ENCODE measurements around the gene PPM1L.
A peak's percentile ranks its signal among the peaks of the same experiment; 100 is the strongest.

PPM1L gene

DNA sequence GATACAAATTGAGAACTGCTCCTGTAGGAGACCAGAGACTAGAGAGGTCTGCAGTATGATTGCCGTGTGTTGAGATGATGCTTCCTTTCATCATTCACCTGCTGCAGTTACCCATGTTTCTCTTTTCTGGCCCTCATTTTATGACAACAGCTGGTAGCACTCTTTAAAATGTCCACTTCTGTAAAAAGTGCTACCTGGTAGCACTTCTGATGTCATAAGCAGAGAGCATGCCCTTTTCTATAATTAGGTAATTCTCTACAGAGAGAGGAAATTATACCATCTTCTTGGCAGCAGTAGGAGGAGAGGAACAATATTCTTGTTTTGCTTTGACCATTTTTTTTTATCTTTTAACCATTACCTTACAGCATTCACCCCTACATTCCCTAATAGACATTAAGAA is 123.8 kb downstream of the PPM1L start:
- H3K4me2 ChIP-seq (ENCODE audit: insufficient read depth, low read length): no peak overlapping the region
- TF ChIP-seq, protein P1, sequence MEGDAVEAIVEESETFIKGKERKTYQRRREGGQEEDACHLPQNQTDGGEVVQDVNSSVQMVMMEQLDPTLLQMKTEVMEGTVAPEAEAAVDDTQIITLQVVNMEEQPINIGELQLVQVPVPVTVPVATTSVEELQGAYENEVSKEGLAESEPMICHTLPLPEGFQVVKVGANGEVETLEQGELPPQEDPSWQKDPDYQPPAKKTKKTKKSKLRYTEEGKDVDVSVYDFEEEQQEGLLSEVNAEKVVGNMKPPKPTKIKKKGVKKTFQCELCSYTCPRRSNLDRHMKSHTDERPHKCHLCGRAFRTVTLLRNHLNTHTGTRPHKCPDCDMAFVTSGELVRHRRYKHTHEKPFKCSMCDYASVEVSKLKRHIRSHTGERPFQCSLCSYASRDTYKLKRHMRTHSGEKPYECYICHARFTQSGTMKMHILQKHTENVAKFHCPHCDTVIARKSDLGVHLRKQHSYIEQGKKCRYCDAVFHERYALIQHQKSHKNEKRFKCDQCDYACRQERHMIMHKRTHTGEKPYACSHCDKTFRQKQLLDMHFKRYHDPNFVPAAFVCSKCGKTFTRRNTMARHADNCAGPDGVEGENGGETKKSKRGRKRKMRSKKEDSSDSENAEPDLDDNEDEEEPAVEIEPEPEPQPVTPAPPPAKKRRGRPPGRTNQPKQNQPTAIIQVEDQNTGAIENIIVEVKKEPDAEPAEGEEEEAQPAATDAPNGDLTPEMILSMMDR (IDR thresholded peaks at IDR 0.05; ENCODE audit: borderline replicate concordance, extremely low read depth, low read length, poor library complexity, severe bottlenecking): no peak
- TF ChIP-seq EZH2 (IDR thresholded peaks at IDR 0.05; ENCODE audit: borderline replicate concordance, low read depth, low read length, severe bottlenecking): no peak
- no peak for ATAC-seq (ENCODE audit: insufficient read depth, low read depth)
- no peaks in the 10 kb centered on the region for H4K20me1 ChIP-seq (ENCODE audit: insufficient read depth, low read length)
- no peaks in the 10 kb centered on the region for H3K36me3 ChIP-seq (ENCODE audit: insufficient read depth, low read length)
- no peaks in the 10 kb centered on the region for H3K27me3 ChIP-seq (ENCODE audit: insufficient read depth, low read length, poor library complexity)
- H3K79me2 ChIP-seq (ENCODE audit: insufficient read depth, low read length): no peaks in the 10 kb centered on the region
- H2AFZ ChIP-seq (ENCODE audit: low read depth, low read length): no peak overlapping the region
- DNase-seq: no peak
- no peak overlapping the region for H3K9ac ChIP-seq (ENCODE audit: low read depth, low read length)
- no peaks in the 10 kb centered on the region for H3K9me3 ChIP-seq (ENCODE audit: insufficient read depth, low read length, severe bottlenecking)
- H3K4me3 ChIP-seq (ENCODE audit: low read depth in 1 of 2, low read length in 2 of 2): no peak overlapping the region
- no peak overlapping the region for H3K27ac ChIP-seq (ENCODE audit: low read length)
- peaks cover 2% of the 10 kb centered on the region for H3K4me1 ChIP-seq (ENCODE audit: insufficient read depth, low read length)

DNA sequence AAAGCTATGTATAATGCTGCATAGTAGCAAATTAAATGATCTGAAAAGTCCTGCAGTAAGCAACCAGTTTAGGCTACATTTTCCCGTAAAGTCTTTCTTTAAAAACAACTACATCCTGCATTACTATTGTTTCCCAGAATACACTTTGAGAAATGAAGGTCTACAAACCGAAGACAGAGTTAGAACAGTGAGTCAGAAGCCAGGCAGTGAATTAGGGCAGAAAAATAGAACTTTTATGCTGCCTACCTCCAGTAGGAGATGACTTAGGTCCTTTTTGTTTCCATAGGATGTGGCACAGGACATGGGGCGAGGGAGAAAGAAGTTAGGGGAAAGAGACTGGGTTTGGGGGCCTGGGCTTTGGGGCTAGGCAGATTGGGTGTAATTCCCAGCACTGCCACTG is 127.3 kb downstream of the PPM1L start:
- Histone ChIP-seq H3K9me3 (ENCODE audit: insufficient read depth, low read length, severe bottlenecking) (no peaks in the 10 kb centered on the region), H3K4me1 (ENCODE audit: insufficient read depth, low read length) (peaks cover 22% of the 10 kb centered on the region), H3K4me2 (ENCODE audit: insufficient read depth, low read length) (no peak overlapping the region), H3K36me3 (ENCODE audit: insufficient read depth, low read length) (no peaks in the 10 kb centered on the region), H4K20me1 (ENCODE audit: insufficient read depth, low read length) (no peaks in the 10 kb centered on the region), H2AFZ (ENCODE audit: low read depth, low read length) (no peak overlapping the region), H3K27ac (ENCODE audit: low read length) (no peak overlapping the region), H3K27me3 (ENCODE audit: insufficient read depth, low read length, poor library complexity) (no peaks in the 10 kb centered on the region), H3K4me3 (ENCODE audit: low read depth in 1 of 2, low read length in 2 of 2) (no peak overlapping the region), H3K9ac (ENCODE audit: low read depth, low read length) (no peak overlapping the region), H3K79me2 (ENCODE audit: insufficient read depth, low read length) (no peaks in the 10 kb centered on the region)
- ATAC-seq (ENCODE audit: insufficient read depth, low read depth) (no peak), DNase-seq (no peak)
- TF ChIP-seq, protein P1 (IDR thresholded peaks at IDR 0.05; ENCODE audit: borderline replicate concordance, extremely low read depth, low read length, poor library complexity, severe bottlenecking): no peak
- TF ChIP-seq EZH2 (IDR thresholded peaks at IDR 0.05; ENCODE audit: borderline replicate concordance, low read depth, low read length, severe bottlenecking): no peak

DNA sequence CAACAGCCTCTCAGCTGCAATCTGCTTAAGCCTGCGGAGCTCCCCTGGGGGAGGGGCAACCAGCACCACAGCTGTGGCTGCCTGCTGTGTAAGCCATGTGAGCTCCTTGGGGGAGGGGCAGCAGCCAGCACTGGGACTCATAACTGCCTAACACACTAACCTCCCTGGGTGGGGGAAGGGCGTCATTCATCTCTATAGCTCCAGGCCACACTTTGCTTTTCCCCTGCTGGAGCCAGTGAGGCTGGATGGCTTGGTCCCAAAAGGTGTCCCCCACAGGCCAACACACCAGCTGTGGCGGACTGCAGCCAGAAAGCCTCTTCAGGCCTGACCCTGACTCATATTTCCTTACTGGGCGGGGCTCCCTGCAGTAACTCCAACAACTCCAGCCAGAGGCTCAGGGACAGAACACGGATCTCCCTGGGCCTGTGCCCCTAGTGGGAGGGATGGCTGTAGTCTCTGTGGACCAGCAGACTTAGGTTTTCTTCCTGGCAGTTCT is 129.8 kb downstream of the PPM1L start:
- H3K79me2 ChIP-seq (ENCODE audit: insufficient read depth, low read length): no peaks in the 10 kb centered on the region
- DNase-seq: peak; percentile 98
- TF ChIP-seq EZH2 (IDR thresholded peaks at IDR 0.05; ENCODE audit: borderline replicate concordance, low read depth, low read length, severe bottlenecking): no peak
- TF ChIP-seq, protein P1 (IDR thresholded peaks at IDR 0.05; ENCODE audit: borderline replicate concordance, extremely low read depth, low read length, poor library complexity, severe bottlenecking): no peak
- no peaks in the 10 kb centered on the region for H3K27me3 ChIP-seq (ENCODE audit: insufficient read depth, low read length, poor library complexity)
- peak overlapping the region; percentile 49; the same call in 1 of the 2 replicates for H3K4me2 ChIP-seq (ENCODE audit: insufficient read depth, low read length)
- peak; percentile 89 for ATAC-seq (ENCODE audit: insufficient read depth, low read depth)
- peak overlapping the region; percentile 33; the same call in 1 of the 2 replicates for H3K9ac ChIP-seq (ENCODE audit: low read depth, low read length)
- H3K27ac ChIP-seq (ENCODE audit: low read length): peak overlapping the region; percentile 84
- H3K4me3 ChIP-seq (ENCODE audit: low read depth in 1 of 2, low read length in 2 of 2): no peak overlapping the region; a peak in 1 of 4 replicates
- peak overlapping the region; percentile 50; the same call in 1 of the 2 replicates for H2AFZ ChIP-seq (ENCODE audit: low read depth, low read length)
- peaks cover 22% of the 10 kb centered on the region for H3K4me1 ChIP-seq (ENCODE audit: insufficient read depth, low read length)
- H3K36me3 ChIP-seq (ENCODE audit: insufficient read depth, low read length): no peaks in the 10 kb centered on the region
- no peaks in the 10 kb centered on the region for H3K9me3 ChIP-seq (ENCODE audit: insufficient read depth, low read length, severe bottlenecking)
- H4K20me1 ChIP-seq (ENCODE audit: insufficient read depth, low read length): no peaks in the 10 kb centered on the region
